HL-60 (cell line): ENCODE results near the gene CRB1.
"Not testable (repeated sequence)": the region's sequence is repeated elsewhere in the genome, so short reads cannot be mapped to it uniquely, and the experiment has no call there.

ENCODE experiments used
- CTCF ChIP-seq: IDR thresholded peaks from one replicate; pipeline ENCODE4 v1.5.1; 2011; ENCODE audit warnings: low read length, control low read depth, inconsistent platforms; ENCODE audit not compliant: insufficient read depth
- GABPA ChIP-seq: IDR thresholded peaks from 2 replicates; pipeline ENCODE4 v1.6.1; 2012; ENCODE audit warnings: low read depth

- TF ChIP-seq CTCF, GABPA: not testable (repeated sequence)
Measured at GRCh38 chr1:197405614-197406013, 137.6 kb downstream of the CRB1 start.
